Mesendoderm (in vitro differentiated cells): ENCODE results near the gene IL22RA2.

ENCODE experiments used
- DNase-seq: peaks from one replicate; pipeline ENCODE4 v3.0.0; 2013
- H2AK5ac ChIP-seq: 2 replicates; pipeline ENCODE4 v1.6.1; 2013; ENCODE audit warnings: low read length, inconsistent platforms
- H2BK120ac ChIP-seq: 2 replicates; pipeline ENCODE4 v1.6.1; 2013; ENCODE audit warnings: low read depth, mild to moderate bottlenecking, low read length, moderate library complexity, mixed read lengths
- H2BK15ac ChIP-seq: replicated peaks from 2 replicates; pipeline ENCODE4 v1.6.1; 2013; ENCODE audit warnings: low read depth, mild to moderate bottlenecking, moderate library complexity
- H2BK5ac ChIP-seq: 2 replicates; pipeline ENCODE4 v1.6.1; 2013; ENCODE audit warnings: low read length, inconsistent platforms
- H3K18ac ChIP-seq: 2 replicates; pipeline ENCODE4 v1.6.1; 2013; ENCODE audit warnings: mild to moderate bottlenecking, low read length, mixed read lengths
- H3K23ac ChIP-seq: one replicate; pipeline ENCODE4 v1.6.1; 2013; ENCODE audit warnings: low read length
- H3K27ac ChIP-seq: 2 replicates; pipeline ENCODE4 v1.5.1; 2013; ENCODE audit warnings: low read depth, mild to moderate bottlenecking, inconsistent platforms, low read length, moderate library complexity
- H3K27me3 ChIP-seq: 2 replicates; pipeline ENCODE4 v1.6.1; 2013; ENCODE audit warnings: low read length, control low read depth, mild to moderate bottlenecking, inconsistent platforms; ENCODE audit not compliant: insufficient read depth, poor library complexity
- H3K36me3 ChIP-seq: 2 replicates; pipeline ENCODE4 v1.6.1; 2013; ENCODE audit warnings: low read length, inconsistent platforms; ENCODE audit not compliant: control insufficient read depth, insufficient read depth
- H3K4ac ChIP-seq: one replicate; pipeline ENCODE4 v1.6.1; 2013; ENCODE audit warnings: low read depth, mild to moderate bottlenecking, low read length, moderate library complexity
- H3K4me1 ChIP-seq: 2 replicates; pipeline ENCODE4 v1.6.1; 2013; ENCODE audit warnings: low read depth, low read length, inconsistent platforms; ENCODE audit not compliant: control insufficient read depth
- H3K4me2 ChIP-seq: 2 replicates; pipeline ENCODE4 v1.6.1; 2013; ENCODE audit warnings: low read length
- H3K4me3 ChIP-seq: 2 replicates; pipeline ENCODE4 v1.5.1; 2013; ENCODE audit warnings: mild to moderate bottlenecking, low read length
- H3K56ac ChIP-seq: one replicate; pipeline ENCODE4 v1.6.1; 2013; ENCODE audit warnings: low read length
- H3K79me1 ChIP-seq: 2 replicates; pipeline ENCODE4 v1.6.1; 2013; ENCODE audit warnings: low read length, inconsistent platforms
- H3K79me2 ChIP-seq: 2 replicates; pipeline ENCODE4 v1.6.1; 2013; ENCODE audit warnings: mild to moderate bottlenecking, low read length; ENCODE audit not compliant: control insufficient read depth, insufficient read depth
- H3K9ac ChIP-seq: 2 replicates; pipeline ENCODE4 v1.6.1; 2013; ENCODE audit warnings: low read length, inconsistent platforms
- H4K5ac ChIP-seq: one replicate; pipeline ENCODE4 v1.6.1; 2013; ENCODE audit warnings: low read length
- H4K8ac ChIP-seq: one replicate; pipeline ENCODE4 v1.6.1; 2013; ENCODE audit warnings: low read depth, mild to moderate bottlenecking, control low read depth, low read length, moderate library complexity
- WGBS: extraction: QIAGEN DNeasy Blood & Tissue Kit; methylation state at CpG from one replicate; pipeline ENCODE4 v1.1.7; 2013; ENCODE audit warnings: low lambda C conversion rate, missing lambda C conversion rate; ENCODE audit not compliant: insufficient coverage; ENCODE audit errors: extremely low coverage; 5-methylcytosine and 5-hydroxymethylcytosine counted together

Gene IL22RA2

GRCh38 chr6:137176729-137177128 lies 3.3 kb upstream of the IL22RA2 start:
- Histone ChIP-seq H2BK15ac (no peak overlapping the region), H4K5ac (no peak overlapping the region), H3K9ac (no peak overlapping the region), H4K8ac (no peak overlapping the region), H2BK5ac (no peak overlapping the region), H3K79me2 (no peaks in the 10 kb centered on the region), H3K4me2 (no peak overlapping the region), H2AK5ac (no peak overlapping the region), H3K4me3 (no peak overlapping the region), H3K36me3 (no peaks in the 10 kb centered on the region), H3K56ac (no peak overlapping the region), H3K4ac (no peak overlapping the region), H3K27ac (no peak overlapping the region), H3K27me3 (no peaks in the 10 kb centered on the region), H3K18ac (no peak overlapping the region), H3K23ac (no peak overlapping the region), H2BK120ac (no peak overlapping the region), H3K4me1 (no peaks in the 10 kb centered on the region), H3K79me1 (no peaks in the 10 kb centered on the region)
- no CpG with 5 or more reads among the region's 5 CpGs for whole genome bisulfite sequencing
- DNase-seq = no peak

- DNase-seq = no peak
- H3K9ac ChIP-seq = no peak overlapping the region
- H3K23ac ChIP-seq = no peak overlapping the region
- no peaks in the 10 kb centered on the region for H3K36me3 ChIP-seq
- H2BK5ac ChIP-seq = no peak overlapping the region
- no peaks in the 10 kb centered on the region for H3K4me1 ChIP-seq
- H4K5ac ChIP-seq = no peak overlapping the region
- H3K56ac ChIP-seq = no peak overlapping the region
- H3K27ac ChIP-seq = no peak overlapping the region
- H3K4me3 ChIP-seq = no peak overlapping the region
- no peak overlapping the region for H3K18ac ChIP-seq
- H3K79me2 ChIP-seq = no peaks in the 10 kb centered on the region
- H4K8ac ChIP-seq = no peak overlapping the region
- no peak overlapping the region for H3K4ac ChIP-seq
- no peaks in the 10 kb centered on the region for H3K27me3 ChIP-seq
- WGBS = no CpG with 5 or more reads among the region's 1 CpG
- no peak overlapping the region for H2BK120ac ChIP-seq
- no peak overlapping the region for H2BK15ac ChIP-seq
- no peak overlapping the region for H2AK5ac ChIP-seq
- H3K4me2 ChIP-seq = no peak overlapping the region
- H3K79me1 ChIP-seq = no peaks in the 10 kb centered on the region
These were observed 2.4 kb upstream of the IL22RA2 start for GRCh38 chr6:137175868-137176245.

- Histone ChIP-seq H4K8ac (no peak overlapping the region), H3K36me3 (no peaks in the 10 kb centered on the region)
- DNase-seq = no peak
These were observed 1.9 kb upstream of the IL22RA2 start for GRCh38 chr6:137175157-137175867.

GRCh38 chr6:137172734-137173431 lies 561 bp downstream of the IL22RA2 start:
- no peak overlapping the region for H2AK5ac ChIP-seq
- H3K9ac ChIP-seq = no peak overlapping the region
- no peak overlapping the region for H4K8ac ChIP-seq
- DNase-seq = no peak
- H3K27me3 ChIP-seq = no peaks in the 10 kb centered on the region
- H3K4ac ChIP-seq = no peak overlapping the region
- no peaks in the 10 kb centered on the region for H3K79me1 ChIP-seq
- no peaks in the 10 kb centered on the region for H3K79me2 ChIP-seq
- no peak overlapping the region for H3K23ac ChIP-seq
- no peak overlapping the region for H3K27ac ChIP-seq
- H3K36me3 ChIP-seq = no peaks in the 10 kb centered on the region
- H2BK120ac ChIP-seq = no peak overlapping the region
- H3K4me1 ChIP-seq = no peaks in the 10 kb centered on the region
- no peak overlapping the region for H3K18ac ChIP-seq
- H3K4me3 ChIP-seq = no peak overlapping the region
- no peak overlapping the region for H2BK15ac ChIP-seq
- no peak overlapping the region for H4K5ac ChIP-seq
- H2BK5ac ChIP-seq = no peak overlapping the region
- no CpG with 5 or more reads among the region's 11 CpGs for WGBS
- no peak overlapping the region for H3K4me2 ChIP-seq
- no peak overlapping the region for H3K56ac ChIP-seq

More at GRCh38 chr6:137175157-137175867, 1.9 kb upstream of the IL22RA2 start:
- Histone ChIP-seq H2AK5ac (no peak overlapping the region), H3K23ac (no peak overlapping the region), H3K4me1 (no peaks in the 10 kb centered on the region), H2BK5ac (no peak overlapping the region), H3K79me2 (no peaks in the 10 kb centered on the region), H3K79me1 (no peaks in the 10 kb centered on the region), H2BK120ac (no peak overlapping the region), H3K56ac (no peak overlapping the region), H2BK15ac (no peak overlapping the region), H3K9ac (no peak overlapping the region), H3K4me3 (no peak overlapping the region), H3K27ac (no peak overlapping the region), H4K5ac (no peak overlapping the region), H3K4me2 (no peak overlapping the region), H3K4ac (no peak overlapping the region), H3K18ac (no peak overlapping the region), H3K27me3 (no peaks in the 10 kb centered on the region)
- WGBS = no CpG with 5 or more reads among the region's 4 CpGs

GRCh38 chr6:137171824-137172733 lies 1.4 kb downstream of the IL22RA2 start:
- H3K36me3 ChIP-seq = no peaks in the 10 kb centered on the region
- H3K4me3 ChIP-seq = no peak overlapping the region
- no peak overlapping the region for H2BK15ac ChIP-seq
- no peak overlapping the region for H2AK5ac ChIP-seq
- no peak overlapping the region for H3K23ac ChIP-seq
- H2BK120ac ChIP-seq = no peak overlapping the region
- no peak overlapping the region for H4K8ac ChIP-seq
- no peak overlapping the region for H3K9ac ChIP-seq
- no peak overlapping the region for H3K18ac ChIP-seq
- DNase-seq = no peak
- no peak overlapping the region for H3K4me2 ChIP-seq
- WGBS = 100% methylated on average over 2 of the region's 13 CpGs
- no peaks in the 10 kb centered on the region for H3K27me3 ChIP-seq
- H3K27ac ChIP-seq = no peak overlapping the region
- no peaks in the 10 kb centered on the region for H3K4me1 ChIP-seq
- H3K4ac ChIP-seq = no peak overlapping the region
- no peak overlapping the region for H2BK5ac ChIP-seq
- H3K79me2 ChIP-seq = no peaks in the 10 kb centered on the region
- no peak overlapping the region for H4K5ac ChIP-seq
- no peaks in the 10 kb centered on the region for H3K79me1 ChIP-seq
- H3K56ac ChIP-seq = no peak overlapping the region
